ENCODE measurements around the gene ITPRIP. TPM values are rescaled to one million over a fixed set of nuclear protein-coding genes. Genes with fewer than 3 reads are reported as not detected.
A peak's percentile ranks its signal among the peaks of the same experiment; 100 is the strongest.

ITPRIP gene
- 10 to 100 TPM; 28.0 to 44.2 (median 29.4) TPM for total RNA-seq

- Histone ChIP-seq H3K36me3 (no peaks in the 10 kb centered on the region), H3K4me1 (peaks cover 50 to 51% of the 10 kb centered on the region in 2 donors), H3K4me3 (replicated peaks in 1 of 3) (peak within 1 kb of the TSS; percentile 86 to 100 (median 92)), H3K27ac (peak within 1 kb of the TSS; percentile 90 to 99 (median 98)), H3K9me3 (no peaks in the 10 kb centered on the region), H3K27me3 (no peaks in the 10 kb centered on the region)
- peak in 1 of 6 experiments; percentile 5 for TF ChIP-seq CTCF (IDR thresholded peaks at IDR 0.05)
- TF ChIP-seq POLR2A (IDR thresholded peaks at IDR 0.05) = peak; percentile 51 to 87
- intact Hi-C loops (cut with DNase I) = no loop called here
- 0 to 1% methylated on average over 36 to 62 of the region's 70 CpGs for WGBS, 2 donors
- peak; percentile 76 to 78 for DNase-seq
Observed at GRCh38 chr10:104337985-104338735, at the start of gene ITPRIP. Gene ITPRIP (minus strand): TSS chr10:104338465. CDS start chr10:104316051, 22,414 bp downstream.

GRCh38 chr10:104387130-104387888 lies 49.0 kb upstream of the ITPRIP start:
- no peak overlapping the region for H3K4me3 ChIP-seq (replicated peaks in 1 of 3)
- H3K9me3 ChIP-seq = no peaks in the 10 kb centered on the region
- H3K4me1 ChIP-seq = peaks cover 4 to 7% of the 10 kb centered on the region in 2 donors
- DNase-seq = no peak
- no peaks in the 10 kb centered on the region for H3K36me3 ChIP-seq
- intact Hi-C loops (cut with DNase I) = no loop called here
- H3K27me3 ChIP-seq = no peaks in the 10 kb centered on the region
- no peak overlapping the region for H3K27ac ChIP-seq
- TF ChIP-seq POLR2A (IDR thresholded peaks at IDR 0.05) (no peak), CTCF (IDR thresholded peaks at IDR 0.05) (no peak)
- 72 to 77% methylated on average over 6 of the region's 6 CpGs for WGBS, 2 donors

- TF ChIP-seq CTCF (IDR thresholded peaks at IDR 0.05) = no peak
- no peak for TF ChIP-seq POLR2A (IDR thresholded peaks at IDR 0.05)
Observed at GRCh38 chr10:104380336-104380735, 42.1 kb upstream of the ITPRIP start.

DNA sequence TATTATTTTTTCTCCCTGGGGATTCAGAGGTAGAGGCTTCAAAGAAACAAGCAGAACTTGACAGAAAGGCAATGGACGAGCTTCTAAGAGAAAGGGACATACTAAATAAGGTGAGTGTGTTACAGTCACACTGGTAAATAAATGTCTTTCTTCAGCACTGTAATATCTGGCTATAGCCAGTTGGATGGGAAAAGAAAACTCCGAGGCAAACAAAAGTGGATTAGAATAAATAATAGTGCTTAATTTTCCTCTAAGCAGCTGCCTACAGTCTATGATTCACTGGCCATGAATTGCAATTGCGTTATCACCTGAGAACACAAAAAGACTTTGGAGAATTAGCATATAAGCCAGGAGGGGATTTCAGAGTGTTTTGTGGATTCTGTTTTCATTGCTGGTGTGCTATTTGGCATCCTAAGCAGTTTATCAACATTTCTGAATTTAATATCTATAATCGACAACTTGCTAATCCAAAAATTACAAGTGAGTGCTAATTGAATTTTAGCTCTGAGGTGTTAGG lies 38.6 kb upstream of the ITPRIP start:
- no peaks in the 10 kb centered on the region for H3K36me3 ChIP-seq
- H3K4me3 ChIP-seq (replicated peaks in 1 of 3) = no peak overlapping the region
- H3K27ac ChIP-seq = no peak overlapping the region
- TF ChIP-seq POLR2A (IDR thresholded peaks at IDR 0.05) (no peak), CTCF (IDR thresholded peaks at IDR 0.05) (no peak)
- intact Hi-C loops (cut with DNase I) = no loop called here
- no peaks in the 10 kb centered on the region for H3K9me3 ChIP-seq
- no peaks in the 10 kb centered on the region for H3K27me3 ChIP-seq
- no peak for DNase-seq
- H3K4me1 ChIP-seq = no peaks in the 10 kb centered on the region
- WGBS, 2 donors = 79 to 87% methylated on average over 4 of the region's 4 CpGs

More at GRCh38 chr10:104380336-104380735, 42.1 kb upstream of the ITPRIP start:
- Histone ChIP-seq H3K27me3 (no peaks in the 10 kb centered on the region), H3K4me1 (no peaks in the 10 kb centered on the region), H3K27ac (no peak overlapping the region), H3K4me3 (replicated peaks in 1 of 3) (no peak overlapping the region), H3K9me3 (no peaks in the 10 kb centered on the region), H3K36me3 (no peaks in the 10 kb centered on the region)
- intact Hi-C loops (cut with DNase I) = no loop called here
- DNase-seq = no peak
- 74 to 90% methylated on average over 4 of the region's 4 CpGs for WGBS, 2 donors
